K562 (cell line): ENCODE measurements around the gene B4GALNT4. TPM values are rescaled to one million over a fixed set of nuclear protein-coding genes. Genes with fewer than 3 reads are reported as not detected.
A peak's percentile ranks its signal among the peaks of the same experiment; 100 is the strongest.

Experiments
- CBFB ChIP-seq: sonication (generic); formaldehyde crosslinking; IDR thresholded peaks from 2 replicates; pipeline ENCODE4 v1.4.0; 2020; ENCODE audit warnings: mild to moderate bottlenecking, missing genetic modification reagents
- CCNT2 ChIP-seq: IDR thresholded peaks from 2 replicates; pipeline ENCODE4 v1.6.1; 2011; ENCODE audit warnings: borderline replicate concordance, low read depth, mild to moderate bottlenecking, moderate library complexity, mixed read lengths, low read length; ENCODE audit not compliant: insufficient read length; ENCODE audit errors: extremely low read depth
- ESRRA ChIP-seq: fragments of 450-650 bp; IDR thresholded peaks from 2 replicates; pipeline ENCODE4 v1.6.1; 2014; ENCODE audit warnings: low read depth, mild to moderate bottlenecking, moderate library complexity, borderline replicate concordance
- FOXA3 ChIP-seq, 2 experiments: fragments of 450-650 bp in 1 of 2; sonication (generic) in 1 of 2; formaldehyde crosslinking; IDR thresholded peaks in 1 of 2; conservative IDR thresholded peaks in 1 of 2; 2 replicates each; pipeline versions ENCODE4 v1.4.0 to v1.8.0; 2020 to 2022; ENCODE audit warnings: mild to moderate bottlenecking in 2 of 2, missing genetic modification reagents in 1 of 2
- GATAD2A ChIP-seq: fragments of 450-650 bp; IDR thresholded peaks from 2 replicates; pipeline ENCODE4 v1.6.1; 2017
- GTF2F1 ChIP-seq: IDR thresholded peaks from 2 replicates; pipeline ENCODE4 v1.6.1; 2011; ENCODE audit warnings: low read depth, low read length, improper control_type of control experiment
- KDM5B ChIP-seq: fragments of 200-600 bp; sonication (generic); IDR thresholded peaks from 2 replicates; pipeline ENCODE4 v1.6.1; 2012; ENCODE audit warnings: low read depth, mild to moderate bottlenecking, moderate library complexity, low read length, control low read depth, inconsistent platforms; ENCODE audit not compliant: insufficient replicate concordance
- NCOA6 ChIP-seq: fragments of 450-650 bp; IDR thresholded peaks from 2 replicates; pipeline ENCODE4 v1.6.1; 2017; ENCODE audit warnings: mild to moderate bottlenecking
- POLR2G ChIP-seq: fragments of 200-400 bp; formaldehyde crosslinking; IDR thresholded peaks from 2 replicates; pipeline ENCODE4 v1.6.1; 2017; ENCODE audit warnings: low read depth, mild to moderate bottlenecking, antibody characterized with exemption, low read length, moderate library complexity
- PPARD ChIP-seq: fragments of 250-450 bp; sonication (Bioruptor Pico); IDR thresholded peaks from 2 replicates; pipeline ENCODE4 v1.8.0; 2022; ENCODE audit warnings: inconsistent platforms, mild to moderate bottlenecking, moderate library complexity
- RBM14 ChIP-seq: fragments of 200-400 bp; formaldehyde crosslinking; IDR thresholded peaks from 2 replicates; pipeline ENCODE4 v1.6.1; 2018; ENCODE audit warnings: low read depth, mild to moderate bottlenecking, low read length, moderate library complexity, borderline replicate concordance; ENCODE audit not compliant: insufficient read depth
- SMAD2 ChIP-seq: fragments of 150-350 bp; IDR thresholded peaks from 2 replicates; pipeline ENCODE4 v1.6.1; 2014; ENCODE audit warnings: low read depth, mild to moderate bottlenecking, low read length
- STAT5A ChIP-seq: IDR thresholded peaks from 2 replicates; pipeline ENCODE4 v1.6.1; 2012; ENCODE audit warnings: low read length, inconsistent platforms, borderline replicate concordance
- TAF7 ChIP-seq: fragments of 450-650 bp; IDR thresholded peaks from 2 replicates; pipeline ENCODE4 v1.6.1; 2016; ENCODE audit warnings: missing genetic modification characterization, missing compliant biosample characterization
- TBP ChIP-seq: optimal IDR thresholded peaks from 2 replicates; pipeline ENCODE3; 2011; ENCODE audit warnings: low read depth, low read length, improper control_type of control experiment
- ZNF324 ChIP-seq: fragments of 250-450 bp; sonication (Bioruptor Pico); IDR thresholded peaks from 2 replicates; pipeline ENCODE4 v1.4.0; 2020; ENCODE audit warnings: mild to moderate bottlenecking
- ZNF707 ChIP-seq: fragments of 250-450 bp; sonication (Bioruptor Pico); conservative IDR thresholded peaks from 2 replicates; pipeline ENCODE4 v1.8.0; 2022; ENCODE audit warnings: inconsistent platforms, mild to moderate bottlenecking, moderate library complexity
- polyA plus RNA-seq, 8 experiments: library from polyadenylated mRNA; depleted of rRNA in 4 of 8; stranded (reverse) in 5 of 8; unstranded in 3 of 8; fragments of >200 nt; fragmentation: Nextera tagmentation in 2 of 8; fragmentation: Illumina TruSeq in 1 of 8; extraction: Ambion mirVana in 2 of 8; extraction: Trizol in 1 of 8; gene quantifications; 2 replicates each; pipeline versions ENCODE4 v1.2.1 to v1.2.3, GENCODE V29; 2011 to 2014; ENCODE audit warnings: inconsistent platforms in 1 of 8, missing spikeins in 1 of 8
- total RNA-seq, 7 experiments: library from RNA; depleted of rRNA in 6 of 7; stranded (reverse); fragments of >200 nt in 6 of 7; fragmentation: Illumina TruSeq in 2 of 7; extraction: Trizol in 2 of 7; gene quantifications; 2 replicates each; pipeline versions ENCODE4 v1.2.1 to v1.2.3, GENCODE V29; 2011 to 2021; ENCODE audit warnings: low replicate concordance in 1 of 7
- TF ChIP-seq, protein P1 (sequence below): sonication (generic); formaldehyde crosslinking; IDR thresholded peaks from 2 replicates; pipeline ENCODE4 v1.8.1; 2023; ENCODE audit warnings: missing genetic modification reagents, mild to moderate bottlenecking, borderline replicate concordance
- TF ChIP-seq, protein P2 (sequence below): fragments of 250-450 bp; sonication (Bioruptor Pico); IDR thresholded peaks from 2 replicates; pipeline ENCODE4 v1.4.0; 2020
- TF ChIP-seq, protein P3 (sequence below): sonication (generic); formaldehyde crosslinking; IDR thresholded peaks from 2 replicates; pipeline ENCODE4 v1.8.1; 2023; ENCODE audit warnings: mild to moderate bottlenecking, missing genetic modification reagents

B4GALNT4 gene
- total and polyA plus RNA-seq, 9 of the 15 experiments (the other 6 are each of a cell fraction or from before 2014, with no cell fraction given): 0.20 to 37.1 (median 10.8) TPM; not detected in 1

GRCh38 chr11:405954-406795 lies 36.9 kb downstream of the B4GALNT4 start (continued):
- TF ChIP-seq, protein P1, sequence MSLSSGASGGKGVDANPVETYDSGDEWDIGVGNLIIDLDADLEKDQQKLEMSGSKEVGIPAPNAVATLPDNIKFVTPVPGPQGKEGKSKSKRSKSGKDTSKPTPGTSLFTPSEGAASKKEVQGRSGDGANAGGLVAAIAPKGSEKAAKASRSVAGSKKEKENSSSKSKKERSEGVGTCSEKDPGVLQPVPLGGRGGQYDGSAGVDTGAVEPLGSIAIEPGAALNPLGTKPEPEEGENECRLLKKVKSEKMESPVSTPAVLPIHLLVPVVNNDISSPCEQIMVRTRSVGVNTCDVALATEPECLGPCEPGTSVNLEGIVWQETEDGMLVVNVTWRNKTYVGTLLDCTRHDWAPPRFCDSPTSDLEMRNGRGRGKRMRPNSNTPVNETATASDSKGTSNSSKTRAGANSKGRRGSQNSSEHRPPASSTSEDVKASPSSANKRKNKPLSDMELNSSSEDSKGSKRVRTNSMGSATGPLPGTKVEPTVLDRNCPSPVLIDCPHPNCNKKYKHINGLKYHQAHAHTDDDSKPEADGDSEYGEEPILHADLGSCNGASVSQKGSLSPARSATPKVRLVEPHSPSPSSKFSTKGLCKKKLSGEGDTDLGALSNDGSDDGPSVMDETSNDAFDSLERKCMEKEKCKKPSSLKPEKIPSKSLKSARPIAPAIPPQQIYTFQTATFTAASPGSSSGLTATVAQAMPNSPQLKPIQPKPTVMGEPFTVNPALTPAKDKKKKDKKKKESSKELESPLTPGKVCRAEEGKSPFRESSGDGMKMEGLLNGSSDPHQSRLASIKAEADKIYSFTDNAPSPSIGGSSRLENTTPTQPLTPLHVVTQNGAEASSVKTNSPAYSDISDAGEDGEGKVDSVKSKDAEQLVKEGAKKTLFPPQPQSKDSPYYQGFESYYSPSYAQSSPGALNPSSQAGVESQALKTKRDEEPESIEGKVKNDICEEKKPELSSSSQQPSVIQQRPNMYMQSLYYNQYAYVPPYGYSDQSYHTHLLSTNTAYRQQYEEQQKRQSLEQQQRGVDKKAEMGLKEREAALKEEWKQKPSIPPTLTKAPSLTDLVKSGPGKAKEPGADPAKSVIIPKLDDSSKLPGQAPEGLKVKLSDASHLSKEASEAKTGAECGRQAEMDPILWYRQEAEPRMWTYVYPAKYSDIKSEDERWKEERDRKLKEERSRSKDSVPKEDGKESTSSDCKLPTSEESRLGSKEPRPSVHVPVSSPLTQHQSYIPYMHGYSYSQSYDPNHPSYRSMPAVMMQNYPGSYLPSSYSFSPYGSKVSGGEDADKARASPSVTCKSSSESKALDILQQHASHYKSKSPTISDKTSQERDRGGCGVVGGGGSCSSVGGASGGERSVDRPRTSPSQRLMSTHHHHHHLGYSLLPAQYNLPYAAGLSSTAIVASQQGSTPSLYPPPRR (CRISPR knock-in tag): 0 out of 2 replicates have a peak, but pooled peaks have one; percentile 19
- TF ChIP-seq, protein P2, sequence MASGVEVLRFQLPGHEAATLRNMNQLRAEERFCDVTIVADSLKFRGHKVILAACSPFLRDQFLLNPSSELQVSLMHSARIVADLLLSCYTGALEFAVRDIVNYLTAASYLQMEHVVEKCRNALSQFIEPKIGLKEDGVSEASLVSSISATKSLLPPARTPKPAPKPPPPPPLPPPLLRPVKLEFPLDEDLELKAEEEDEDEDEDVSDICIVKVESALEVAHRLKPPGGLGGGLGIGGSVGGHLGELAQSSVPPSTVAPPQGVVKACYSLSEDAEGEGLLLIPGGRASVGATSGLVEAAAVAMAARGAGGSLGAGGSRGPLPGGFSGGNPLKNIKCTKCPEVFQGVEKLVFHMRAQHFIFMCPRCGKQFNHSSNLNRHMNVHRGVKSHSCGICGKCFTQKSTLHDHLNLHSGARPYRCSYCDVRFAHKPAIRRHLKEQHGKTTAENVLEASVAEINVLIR (CRISPR knock-in tag): no peak
- TF ChIP-seq CBFB (CRISPR knock-in tag) (peak; percentile 50; the same call in 1 of the 2 replicates), TAF7 (tag) (no peak), NCOA6 (no peak), ESRRA (no peak), POLR2G (0 out of 2 replicates have a peak, but pooled peaks have one; percentile 5), SMAD2 (no peak), STAT5A (no peak), ZNF324 (CRISPR knock-in tag) (no peak), FOXA3 (CRISPR knock-in tag; conservative IDR thresholded peaks at IDR 0.05 in 1 of 2, IDR thresholded peaks at IDR 0.05 in 1 of 2) (no peak), KDM5B (no peak), GATAD2A (no peak), CCNT2 (peak; percentile 8), ZNF707 (CRISPR knock-in tag) (no peak), GTF2F1 (no peak), TBP (no peak), PPARD (CRISPR knock-in tag) (no peak), RBM14 (no peak)
- TF ChIP-seq, protein P3, sequence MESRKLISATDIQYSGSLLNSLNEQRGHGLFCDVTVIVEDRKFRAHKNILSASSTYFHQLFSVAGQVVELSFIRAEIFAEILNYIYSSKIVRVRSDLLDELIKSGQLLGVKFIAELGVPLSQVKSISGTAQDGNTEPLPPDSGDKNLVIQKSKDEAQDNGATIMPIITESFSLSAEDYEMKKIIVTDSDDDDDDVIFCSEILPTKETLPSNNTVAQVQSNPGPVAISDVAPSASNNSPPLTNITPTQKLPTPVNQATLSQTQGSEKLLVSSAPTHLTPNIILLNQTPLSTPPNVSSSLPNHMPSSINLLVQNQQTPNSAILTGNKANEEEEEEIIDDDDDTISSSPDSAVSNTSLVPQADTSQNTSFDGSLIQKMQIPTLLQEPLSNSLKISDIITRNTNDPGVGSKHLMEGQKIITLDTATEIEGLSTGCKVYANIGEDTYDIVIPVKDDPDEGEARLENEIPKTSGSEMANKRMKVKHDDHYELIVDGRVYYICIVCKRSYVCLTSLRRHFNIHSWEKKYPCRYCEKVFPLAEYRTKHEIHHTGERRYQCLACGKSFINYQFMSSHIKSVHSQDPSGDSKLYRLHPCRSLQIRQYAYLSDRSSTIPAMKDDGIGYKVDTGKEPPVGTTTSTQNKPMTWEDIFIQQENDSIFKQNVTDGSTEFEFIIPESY (CRISPR knock-in tag): peak; percentile 61; the same call in 1 of the 2 replicates
